BJ (cell line): ENCODE data around the gene FBLN5. TPM values are rescaled to one million over a fixed set of nuclear protein-coding genes. Genes with fewer than 3 reads are reported as not detected.

Source experiments
- CTCF ChIA-PET: fragments of 350-600 bp; formaldehyde crosslinking; extraction: SDS; loops from one replicate; lab custom pipeline; 2021; ENCODE audit warnings: antibody characterized with exemption, inconsistent platforms; lab: Yijun Ruan, JAX
- POLR2A ChIA-PET: fragments of 300-600 bp; sonication (Branson Sonifier 250); formaldehyde crosslinking; extraction: SDS; loops from one replicate; lab custom pipeline; 2021; ENCODE audit warnings: antibody characterized with exemption; lab: Charles Lee
- DNase-seq: peaks from one replicate; pipeline ENCODE4 v3.0.0-alpha.2; 2011; ENCODE audit warnings: low read depth
- H3K27me3 ChIP-seq: 2 replicates; pipeline ENCODE4 v1.6.0; 2011; ENCODE audit warnings: low read length; ENCODE audit not compliant: control insufficient read depth, insufficient read depth
- H3K36me3 ChIP-seq: 2 replicates; pipeline ENCODE4 v1.5.1; 2011; ENCODE audit warnings: low read length; ENCODE audit not compliant: control insufficient read depth, insufficient read depth
- H3K4me3 ChIP-seq: 2 replicates; pipeline ENCODE4 v1.5.1; 2011; ENCODE audit warnings: low read depth, mild to moderate bottlenecking, control low read depth, low read length
- CTCF ChIP-seq: IDR thresholded peaks from 2 replicates; pipeline ENCODE4 v1.5.1; 2011; ENCODE audit warnings: low read depth, mild to moderate bottlenecking, control low read depth, inconsistent platforms, low read length, moderate library complexity; ENCODE audit not compliant: insufficient read depth
- polyA plus RNA-seq: library from polyadenylated mRNA; depleted of rRNA; stranded (reverse); fragments of >200 nt; gene quantifications from 2 replicates; pipeline ENCODE4 v1.2.3, GENCODE V29; 2011

The FBLN5 gene
- polyA plus RNA-seq, 1 experiment, result 158 TPM

- TF ChIP-seq CTCF, result no peak
- no peak for DNase-seq
- Histone ChIP-seq H3K27me3 (no peaks in the 10 kb centered on the region), H3K36me3 (peaks cover 27% of the 10 kb centered on the region), H3K4me3 (no peak overlapping the region)
- POLR2A ChIA-PET, result no interaction called here
- CTCF ChIA-PET, result no interaction called here
These were observed 7.3 kb downstream of the FBLN5 start for GRCh38 chr14:91940209-91940608.

GRCh38 chr14:91935586-91935985 is 11.9 kb downstream of the FBLN5 start:
- CTCF ChIA-PET, result interaction anchor here (1.2 kb wide), 1 partner anchor 48 kb away, joined by 3 read pairs; no protein-coding TSS in a partner anchor
- peaks cover 36% of the 10 kb centered on the region for H3K36me3 ChIP-seq
- no peaks in the 10 kb centered on the region for H3K27me3 ChIP-seq
- no peak overlapping the region for H3K4me3 ChIP-seq
- DNase-seq, result no peak
- no peak for TF ChIP-seq CTCF
- POLR2A ChIA-PET, result no interaction called here

- Histone ChIP-seq H3K27me3 (no peaks in the 10 kb centered on the region), H3K4me3 (no peak overlapping the region), H3K36me3 (peaks cover 33% of the 10 kb centered on the region)
- no peak for TF ChIP-seq CTCF
- DNase-seq, result no peak
- ChIA-PET CTCF (no interaction called here), POLR2A (no interaction called here)
These were observed 12.8 kb downstream of the FBLN5 start for GRCh38 chr14:91934554-91935285.

- Histone ChIP-seq H3K36me3 (peaks cover 28% of the 10 kb centered on the region), H3K27me3 (no peaks in the 10 kb centered on the region), H3K4me3 (no peak overlapping the region)
- ChIA-PET CTCF (no interaction called here), POLR2A (no interaction called here)
- no peak for TF ChIP-seq CTCF
- DNase-seq, result no peak
These were observed 15.9 kb downstream of the FBLN5 start for GRCh38 chr14:91931478-91932088.

- H3K27me3 ChIP-seq, result no peaks in the 10 kb centered on the region
- H3K4me3 ChIP-seq, result no peak overlapping the region
- ChIA-PET CTCF (interaction anchor here (0.9 to 1.6 kb wide), 3 partner anchors 10 to 58 kb away, joined by 3 to 4 read pairs (median 4); no protein-coding TSS in a partner anchor), POLR2A (no interaction called here)
- no peak for TF ChIP-seq CTCF
- peak; percentile 29 for DNase-seq
- peaks cover 24% of the 10 kb centered on the region for H3K36me3 ChIP-seq
These were observed 17.8 kb downstream of the FBLN5 start for GRCh38 chr14:91929700-91930099.
